HG03135 (cell line): ENCODE data around the gene PPP2R5D.

Experiments
- ATAC-seq: cut with Tn5 transposase; IDR thresholded peaks from one replicate; pipeline ENCODE4 v1.9.1; 2021; ENCODE audit warnings: mild to moderate bottlenecking, moderate library complexity; ENCODE audit not compliant: unreplicated experiment

The PPP2R5D gene

GRCh38 chr6:43053545-43054205 lies 69.3 kb downstream of the PPP2R5D start, which contains the start of gene CUL7:
Gene CUL7, minus strand, starts transcription at chr6:43053851. Its CDS starts 1,063 bp downstream, at chr6:43052788.
- ATAC-seq, result peak; percentile 84

GRCh38 chr6:43054206-43054943 lies 70.0 kb downstream of the PPP2R5D start:
- ATAC-seq, result no peak

- ATAC-seq, result no peak
Measured at GRCh38 chr6:43055966-43056365, 71.6 kb downstream of the PPP2R5D start.

- ATAC-seq, result no peak
Measured at GRCh38 chr6:43058531-43058930, 74.2 kb downstream of the PPP2R5D start.

- ATAC-seq, result peak; percentile 84
Measured at GRCh38 chr6:43059168-43060033, 75.0 kb downstream of the PPP2R5D start, which contains the start of the genes KLC4 and MRPL2. Gene KLC4, plus strand, starts transcription at chr6:43059631. Its CDS starts 1,705 bp downstream, at chr6:43061336. Gene MRPL2, minus strand, starts transcription at chr6:43059434. Its CDS starts 53 bp downstream, at chr6:43059381.

- ATAC-seq, result no peak
Measured at GRCh38 chr6:43060034-43060754, 75.8 kb downstream of the PPP2R5D start.

- no peak for ATAC-seq
Measured at GRCh38 chr6:43060755-43061633, 76.6 kb downstream of the PPP2R5D start.

- ATAC-seq, result no peak
Measured at GRCh38 chr6:43061861-43062260, 77.5 kb downstream of the PPP2R5D start.
